HepG2 (cell line): ENCODE data around the gene ATRIP. TPM values are rescaled to one million over a fixed set of nuclear protein-coding genes. Genes with fewer than 3 reads are reported as not detected.
"Not testable (repeated sequence)": the region's sequence is repeated elsewhere in the genome, so short reads cannot be mapped to it uniquely, and the experiment has no call there.

Source experiments
- ATAC-seq: fragments of 200-7000 bp; cut with Tn5 transposase; 3 replicates; pipeline ENCODE4 v1.9.1; 2020; ENCODE audit warnings: mild to moderate bottlenecking, moderate library complexity
- BruUV-seq: library from RNA; stranded (reverse); fragments of 400-500 nt; replicated peaks from 2 replicates; lab custom pipeline; 2021; lab: Mats Ljungman, UMichigan
- CTCF ChIA-PET: fragments of 300-600 bp; formaldehyde crosslinking; extraction: SDS; loops from one replicate; lab custom pipeline; 2021; ENCODE audit warnings: low total read pairs, inconsistent platforms, low intra/inter-chr PET ratio; lab: Yijun Ruan, JAX
- POLR2A ChIA-PET: fragments of 350-600 bp; sonication (Branson Sonifier 250); formaldehyde crosslinking; loops from one replicate; lab custom pipeline; 2020; ENCODE audit warnings: antibody characterized with exemption, inconsistent platforms; lab: Yijun Ruan, JAX
- DNase-seq: peaks from one replicate; pipeline ENCODE4 v3.0.0-alpha.2; 2015; ENCODE audit warnings: low spot score
- FAIRE-seq: peaks from 3 replicates; lab custom pipeline; 2011; peaks lifted over from hg19 to GRCh38; lab: Jason Lieb, UNC
- H2AFZ ChIP-seq: one replicate; pipeline ENCODE4 v1.6.1; 2011; ENCODE audit warnings: low read length, inconsistent platforms
- H3K27ac ChIP-seq: fragments of 300-600 bp; 3 replicates; pipeline ENCODE4 v1.8.0; 2011; ENCODE audit warnings: mixed run types, mild to moderate bottlenecking, mixed read lengths, low read length, inconsistent platforms; ENCODE audit not compliant: insufficient read depth; ENCODE audit errors: extremely low read length
- H3K27me3 ChIP-seq, 2 experiments: fragments of 200-600 bp in 1 of 2; 2 replicates in 1 of 2; 3 replicates in 1 of 2; pipeline versions ENCODE4 v1.6.0 to v1.8.0; 2011; ENCODE audit warnings: low read length in 2 of 2, mild to moderate bottlenecking in 2 of 2, moderate library complexity in 2 of 2, inconsistent platforms in 1 of 2; ENCODE audit not compliant: insufficient read depth in 2 of 2, control insufficient read depth in 1 of 2
- H3K36me3 ChIP-seq, 2 experiments: fragments of 200-600 bp in 1 of 2; replicated peaks in 1 of 2; 2 replicates in 1 of 2; 3 replicates in 1 of 2; pipeline versions ENCODE4 v1.5.1 to v1.8.0; 2011; ENCODE audit warnings: low read length in 2 of 2, inconsistent platforms in 1 of 2; ENCODE audit not compliant: insufficient read depth in 2 of 2, control insufficient read depth in 1 of 2
- H3K4me1 ChIP-seq: 2 replicates; pipeline ENCODE4 v1.5.1; 2012; ENCODE audit warnings: low read length, inconsistent platforms; ENCODE audit not compliant: insufficient read depth
- H3K4me2 ChIP-seq: 2 replicates; pipeline ENCODE4 v1.6.0; 2011; ENCODE audit warnings: low read depth, low read length, inconsistent platforms
- H3K4me3 ChIP-seq, 3 experiments: fragments of 200-600 bp in 1 of 3; sonication (generic), shearing (Covaris generic) in 1 of 3; replicated peaks in 1 of 3; 2 replicates each; pipeline ENCODE4 v1.5.1; 2011 to 2016; ENCODE audit warnings: low read length in 3 of 3, inconsistent platforms in 2 of 3, low read depth in 2 of 3, mild to moderate bottlenecking in 2 of 3, control low read depth in 1 of 3, mixed read lengths in 1 of 3; ENCODE audit not compliant: insufficient read depth in 1 of 3
- H3K79me2 ChIP-seq: one replicate; pipeline ENCODE4 v1.6.1; 2011; ENCODE audit warnings: low read length, inconsistent platforms; ENCODE audit not compliant: insufficient read depth
- H3K9ac ChIP-seq: 2 replicates; pipeline ENCODE4 v1.6.0; 2011; ENCODE audit warnings: mild to moderate bottlenecking, low read depth, low read length, inconsistent platforms; ENCODE audit not compliant: insufficient read depth
- H3K9me3 ChIP-seq: 2 replicates; pipeline ENCODE4 v1.5.1; 2012; ENCODE audit warnings: mild to moderate bottlenecking, low read length
- H4K20me1 ChIP-seq: 2 replicates; pipeline ENCODE4 v1.6.0; 2011; ENCODE audit warnings: inconsistent platforms, mild to moderate bottlenecking, low read length, moderate library complexity; ENCODE audit not compliant: insufficient read depth
- HNF1A ChIP-seq, 2 experiments: sonication (generic) in 1 of 2; formaldehyde crosslinking in 1 of 2; IDR thresholded peaks; 2 replicates each; pipeline versions ENCODE4 v1.4.0 to v1.6.1; 2016 to 2020; ENCODE audit warnings: borderline replicate concordance in 1 of 2, low read depth in 1 of 2, mild to moderate bottlenecking in 1 of 2, missing genetic modification reagents in 1 of 2
- MAX ChIP-seq: IDR thresholded peaks from 2 replicates; pipeline ENCODE4 v1.6.1; 2012; ENCODE audit warnings: inconsistent platforms
- SALL1 ChIP-seq: sonication (generic); formaldehyde crosslinking; IDR thresholded peaks from 2 replicates; pipeline ENCODE4 v1.8.0; 2022; ENCODE audit warnings: mild to moderate bottlenecking, missing genetic modification reagents
- ZFX ChIP-seq: sonication (generic); formaldehyde crosslinking; IDR thresholded peaks from 2 replicates; pipeline ENCODE4 v1.4.0; 2020; ENCODE audit warnings: mild to moderate bottlenecking, low read depth, missing genetic modification reagents, moderate library complexity
- ZNF121 ChIP-seq: sonication (generic); formaldehyde crosslinking; IDR thresholded peaks from 2 replicates; pipeline ENCODE4 v1.5.0; 2020; ENCODE audit warnings: mild to moderate bottlenecking, missing genetic modification reagents
- WGBS: methylation state at CpG from one replicate; pipeline ENCODE4 v1.1.6; 2017; ENCODE audit warnings: low lambda C conversion rate; 5-methylcytosine and 5-hydroxymethylcytosine counted together
- in situ Hi-C: cut with HindIII; loops from 2 replicates; pipeline ENCODE4 v1.10.0; 2017; ENCODE audit warnings: low pct_unique_long_range_greater_than_20kb; ENCODE audit not compliant: extremely low pct_ligation_motif_present
- intact Hi-C: fragments of 100-400 bp; cut with micrococcal nuclease; formaldehyde crosslinking; loops from one replicate; pipeline ENCODE4 v1.10.0; 2022; ENCODE audit not compliant: unreplicated experiment
- polyA plus RNA-seq, 8 experiments: library from polyadenylated mRNA; depleted of rRNA in 3 of 8; stranded (reverse) in 7 of 8; unstranded in 1 of 8; fragments of >200 nt; fragmentation: Illumina TruSeq in 4 of 8; extraction: Trizol in 4 of 8; gene quantifications; 2 replicates each; pipeline versions ENCODE4 v1.2.1 to v1.2.3, GENCODE V29; 2011 to 2016; ENCODE audit warnings: low read depth in 4 of 8, missing spikeins in 1 of 8, mixed read lengths in 1 of 8; ENCODE audit not compliant: insufficient read depth in 1 of 8
- total RNA-seq, 5 experiments: library from RNA; depleted of rRNA; stranded (reverse); fragments of >200 nt; fragmentation: Illumina TruSeq; extraction: Trizol; gene quantifications; 2 replicates each; pipeline ENCODE4 v1.2.3, GENCODE V29; 2016; ENCODE audit warnings: low read depth in 1 of 5

The ATRIP gene
- total and polyA plus RNA-seq, 2 of the 13 experiments (the other 11 are each of a cell fraction or from before 2014, with no cell fraction given), result 5.1 to 12.5 TPM

GRCh38 chr3:48474031-48474430 lies 27.5 kb downstream of the ATRIP start:
- CTCF ChIA-PET, H4K20me1 ChIP-seq, DNase-seq, H3K36me3 ChIP-seq, FAIRE-seq, intact Hi-C loops, H2AFZ ChIP-seq, H3K79me2 ChIP-seq, BruUV-seq, H3K27me3 ChIP-seq, ATAC-seq, H3K9me3 ChIP-seq, in situ Hi-C loops: not testable (repeated sequence)
- H3K4me1 ChIP-seq, result peaks cover 58% of the 10 kb centered on the region
- H3K27ac ChIP-seq, result peak overlapping the region; percentile 89
- peak overlapping the region; percentile 95 for H3K4me2 ChIP-seq
- peak overlapping the region in 1 of 3 experiments; percentile 61; a peak in 1 of 6 replicates for H3K4me3 ChIP-seq
- POLR2A ChIA-PET, result interaction anchor here (0.9 to 3.2 kb wide), 35 partner anchors 8 to 660 kb away, joined by 3 to 41 read pairs (median 10); partner anchors contain the start of genes ATRIP, CCDC51, CDC25A and CELSR3
- peak overlapping the region; percentile 80; the same call in 1 of the 2 replicates for H3K9ac ChIP-seq
- TF ChIP-seq ZNF121 (CRISPR knock-in tag), result 0 out of 2 replicates have a peak, but pooled peaks have one; percentile 7
- 93% methylated on average over 4 of the region's 4 CpGs for WGBS

GRCh38 chr3:48474619-48475018 lies 28.1 kb downstream of the ATRIP start:
- Histone ChIP-seq H2AFZ (no peak overlapping the region), H3K4me2 (no peak overlapping the region), H3K9ac (no peak overlapping the region), H3K27ac (no peak overlapping the region), H4K20me1 (no peaks in the 10 kb centered on the region), H3K27me3 (no peaks in the 10 kb centered on the region; a peak in 1 of 5 replicates), H3K36me3 (0 out of 5 replicates have a peak, but pooled peaks cover 0 to under 1% of the 10 kb centered on the region in 2 experiments), H3K4me1 (peaks cover 58% of the 10 kb centered on the region), H3K4me3 (no peak overlapping the region), H3K79me2 (peaks cover 4% of the 10 kb centered on the region), H3K9me3 (no peaks in the 10 kb centered on the region)
- ATAC-seq, result no peak
- TF ChIP-seq ZFX (CRISPR knock-in tag) (0 out of 2 replicates have a peak, but pooled peaks have one; percentile 25), MAX (peak; percentile 39), SALL1 (CRISPR knock-in tag) (0 out of 2 replicates have a peak, but pooled peaks have one; percentile 32), HNF1A (IDR thresholded peaks at IDR 0.05; ENCODE audit: low read depth) (no peak), HNF1A (CRISPR knock-in tag; IDR thresholded peaks at IDR 0.05; ENCODE audit: borderline replicate concordance) (no peak)
- no TSS peak for BruUV-seq
- in situ Hi-C loops (no loop called here), intact Hi-C loops (no loop called here)
- POLR2A ChIA-PET, result interaction anchor here (1.7 to 3.2 kb wide), 10 partner anchors 8 to 620 kb away, joined by 5 to 39 read pairs (median 18); partner anchors contain the start of genes CCDC51, NDUFAF3, PFKFB4 and PLXNB1
- CTCF ChIA-PET, result no interaction called here
- DNase-seq, result peak; percentile 32
- 86% methylated on average over 4 of the region's 4 CpGs for WGBS
- no peak for FAIRE-seq
